H1 (cell line): ENCODE measurements around the gene FGF14.

Source experiments
- CREB1 ChIP-seq: IDR thresholded peaks from 2 replicates; pipeline ENCODE4 v1.6.1; 2012; ENCODE audit warnings: inconsistent platforms
- EP300 ChIP-seq, 2 experiments: IDR thresholded peaks; 1 replicate in 1 of 2; 2 replicates in 1 of 2; pipeline ENCODE4 v1.6.1; 2011 to 2012; ENCODE audit warnings: low read depth in 2 of 2, low read length in 2 of 2, mild to moderate bottlenecking in 2 of 2, borderline replicate concordance in 1 of 2, inconsistent platforms in 1 of 2, moderate library complexity in 1 of 2
- POLR2A ChIP-seq, 2 experiments: IDR thresholded peaks; 1 replicate in 1 of 2; 2 replicates in 1 of 2; pipeline ENCODE4 v1.6.1; 2011; ENCODE audit warnings: low read depth in 2 of 2, low read length in 2 of 2, mild to moderate bottlenecking in 2 of 2; ENCODE audit errors: control extremely low read depth in 1 of 2
- POLR2AphosphoS5 ChIP-seq: IDR thresholded peaks from 2 replicates; pipeline ENCODE4 v1.6.1; 2011; ENCODE audit warnings: low read depth, low read length
- TF ChIP-seq, protein P1 (sequence below), 3 experiments: IDR thresholded peaks; 1 replicate in 2 of 3; 2 replicates in 1 of 3; pipeline versions ENCODE4 v1.5.1 to v1.6.1; 2011; ENCODE audit warnings: low read length in 3 of 3, mild to moderate bottlenecking in 3 of 3, inconsistent platforms in 2 of 3, low read depth in 1 of 3, moderate library complexity in 1 of 3; ENCODE audit not compliant: insufficient read depth in 1 of 3; ENCODE audit errors: control extremely low read depth in 1 of 3

GRCh38 chr13:102322211-102322610 is 79.6 kb downstream of the FGF14 start:
- TF ChIP-seq EP300 (IDR thresholded peaks at IDR 0.05; ENCODE audit: borderline replicate concordance in 1 of 2, low read depth in 2 of 2, low read length in 2 of 2) (no peak), POLR2A (IDR thresholded peaks at IDR 0.05; ENCODE audit: control extremely low read depth in 1 of 2, low read depth in 2 of 2, low read length in 2 of 2) (no peak), POLR2AphosphoS5 (no peak), CREB1 (no peak)
- TF ChIP-seq, protein P1, sequence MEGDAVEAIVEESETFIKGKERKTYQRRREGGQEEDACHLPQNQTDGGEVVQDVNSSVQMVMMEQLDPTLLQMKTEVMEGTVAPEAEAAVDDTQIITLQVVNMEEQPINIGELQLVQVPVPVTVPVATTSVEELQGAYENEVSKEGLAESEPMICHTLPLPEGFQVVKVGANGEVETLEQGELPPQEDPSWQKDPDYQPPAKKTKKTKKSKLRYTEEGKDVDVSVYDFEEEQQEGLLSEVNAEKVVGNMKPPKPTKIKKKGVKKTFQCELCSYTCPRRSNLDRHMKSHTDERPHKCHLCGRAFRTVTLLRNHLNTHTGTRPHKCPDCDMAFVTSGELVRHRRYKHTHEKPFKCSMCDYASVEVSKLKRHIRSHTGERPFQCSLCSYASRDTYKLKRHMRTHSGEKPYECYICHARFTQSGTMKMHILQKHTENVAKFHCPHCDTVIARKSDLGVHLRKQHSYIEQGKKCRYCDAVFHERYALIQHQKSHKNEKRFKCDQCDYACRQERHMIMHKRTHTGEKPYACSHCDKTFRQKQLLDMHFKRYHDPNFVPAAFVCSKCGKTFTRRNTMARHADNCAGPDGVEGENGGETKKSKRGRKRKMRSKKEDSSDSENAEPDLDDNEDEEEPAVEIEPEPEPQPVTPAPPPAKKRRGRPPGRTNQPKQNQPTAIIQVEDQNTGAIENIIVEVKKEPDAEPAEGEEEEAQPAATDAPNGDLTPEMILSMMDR (IDR thresholded peaks at IDR 0.05; ENCODE audit: control extremely low read depth in 1 of 3, insufficient read depth in 1 of 3, low read depth in 1 of 3, low read length in 3 of 3) = no peak
